NB4 (cell line): ENCODE results near the gene ACSBG1.

Source experiments
- MYC ChIP-seq: IDR thresholded peaks from 2 replicates; pipeline ENCODE4 v1.6.1; 2011; ENCODE audit warnings: low read depth, low read length
- POLR2A ChIP-seq: IDR thresholded peaks from 2 replicates; pipeline ENCODE4 v1.6.1; 2011; ENCODE audit warnings: mild to moderate bottlenecking; ENCODE audit not compliant: insufficient read length; ENCODE audit errors: extremely low read depth
- TF ChIP-seq, protein P1 (sequence below): IDR thresholded peaks from one replicate; pipeline ENCODE4 v1.5.1; 2012; ENCODE audit warnings: low read depth, low read length
- TF ChIP-seq, protein P2 (sequence below): IDR thresholded peaks from 2 replicates; pipeline ENCODE4 v1.6.1; 2011; ENCODE audit warnings: low read depth, low read length

DNA sequence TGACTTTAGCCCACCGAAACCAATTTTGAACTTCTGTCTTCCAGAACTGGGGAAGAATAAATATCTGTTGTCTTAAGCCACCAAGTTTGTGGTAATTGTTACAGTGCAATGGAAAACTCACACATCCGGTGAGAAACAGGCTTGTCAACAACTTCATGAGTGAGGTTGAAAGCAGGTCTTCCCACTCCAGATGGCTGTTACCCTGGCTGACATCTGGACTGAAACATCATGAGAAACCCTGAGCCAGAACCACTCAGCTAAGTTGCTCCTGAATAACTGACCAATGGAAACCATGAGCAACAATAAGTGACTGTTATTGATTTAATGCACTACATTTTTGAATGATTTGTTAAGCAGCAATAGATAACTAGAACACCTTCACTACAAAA is 10.3 kb downstream of the ACSBG1 start:
- TF ChIP-seq, protein P1, sequence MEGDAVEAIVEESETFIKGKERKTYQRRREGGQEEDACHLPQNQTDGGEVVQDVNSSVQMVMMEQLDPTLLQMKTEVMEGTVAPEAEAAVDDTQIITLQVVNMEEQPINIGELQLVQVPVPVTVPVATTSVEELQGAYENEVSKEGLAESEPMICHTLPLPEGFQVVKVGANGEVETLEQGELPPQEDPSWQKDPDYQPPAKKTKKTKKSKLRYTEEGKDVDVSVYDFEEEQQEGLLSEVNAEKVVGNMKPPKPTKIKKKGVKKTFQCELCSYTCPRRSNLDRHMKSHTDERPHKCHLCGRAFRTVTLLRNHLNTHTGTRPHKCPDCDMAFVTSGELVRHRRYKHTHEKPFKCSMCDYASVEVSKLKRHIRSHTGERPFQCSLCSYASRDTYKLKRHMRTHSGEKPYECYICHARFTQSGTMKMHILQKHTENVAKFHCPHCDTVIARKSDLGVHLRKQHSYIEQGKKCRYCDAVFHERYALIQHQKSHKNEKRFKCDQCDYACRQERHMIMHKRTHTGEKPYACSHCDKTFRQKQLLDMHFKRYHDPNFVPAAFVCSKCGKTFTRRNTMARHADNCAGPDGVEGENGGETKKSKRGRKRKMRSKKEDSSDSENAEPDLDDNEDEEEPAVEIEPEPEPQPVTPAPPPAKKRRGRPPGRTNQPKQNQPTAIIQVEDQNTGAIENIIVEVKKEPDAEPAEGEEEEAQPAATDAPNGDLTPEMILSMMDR = no peak
- TF ChIP-seq POLR2A (no peak), MYC (no peak)
- TF ChIP-seq, protein P2, sequence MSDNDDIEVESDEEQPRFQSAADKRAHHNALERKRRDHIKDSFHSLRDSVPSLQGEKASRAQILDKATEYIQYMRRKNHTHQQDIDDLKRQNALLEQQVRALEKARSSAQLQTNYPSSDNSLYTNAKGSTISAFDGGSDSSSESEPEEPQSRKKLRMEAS = no peak
